Measurements from ENCODE around the gene GPRIN2.
"Not testable (repeated sequence)": the region's sequence is repeated elsewhere in the genome, so short reads cannot be mapped to it uniquely, and the experiment has no call there.

Gene GPRIN2

GRCh38 chr10:46540412-46541016, 15.9 kb downstream of the GPRIN2 start:
- TF ChIP-seq TAF1 (IDR thresholded peaks at IDR 0.05; ENCODE audit: borderline replicate concordance, low read depth, low read length) (no peak), POLR2A (IDR thresholded peaks at IDR 0.05; ENCODE audit: low read depth, low read length) (no peak), POLR2AphosphoS5 (IDR thresholded peaks at IDR 0.05; ENCODE audit: low read depth, low read length) (no peak)
- no peak for DNase-seq (ENCODE audit: insufficient read length)
- FAIRE-seq = no peak

DNA sequence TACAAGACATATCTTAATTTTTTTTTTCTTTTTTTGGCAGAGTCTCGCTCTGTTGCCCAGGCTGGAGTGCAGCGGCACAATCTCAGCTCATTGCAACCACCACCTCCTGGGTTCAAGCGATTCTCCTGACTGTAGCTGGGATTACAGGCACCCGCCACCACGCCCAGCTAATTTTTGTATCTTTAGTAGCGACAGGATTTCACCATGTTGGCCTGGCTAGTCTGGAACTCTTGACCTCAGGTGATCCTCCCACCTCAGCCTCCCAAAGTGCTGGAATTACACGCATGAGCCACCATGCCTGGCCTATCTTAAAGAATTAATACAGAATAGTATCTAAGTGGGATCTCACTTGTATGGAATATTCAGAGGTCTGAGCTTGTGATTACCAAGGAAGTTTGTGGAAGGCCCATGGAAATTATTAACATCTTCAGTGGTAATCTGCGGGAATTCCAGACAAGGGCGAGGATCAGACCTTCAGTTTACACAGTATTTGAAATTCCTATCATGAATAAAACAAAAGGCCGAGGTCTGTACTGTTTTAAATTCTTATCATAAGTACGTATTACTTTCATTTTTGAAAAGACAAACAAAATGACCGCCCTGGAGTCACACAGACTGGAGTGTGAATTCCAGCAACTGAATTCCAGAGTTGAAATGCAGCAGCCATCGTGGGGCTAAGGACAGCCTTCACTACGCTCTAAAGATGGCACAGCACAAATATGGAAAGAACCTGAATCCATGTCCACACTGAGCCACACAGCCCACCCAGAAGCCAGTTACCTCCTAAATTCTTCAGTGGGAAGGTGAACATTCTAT, 16.7 kb downstream of the GPRIN2 start:
- TF ChIP-seq TAF1 (IDR thresholded peaks at IDR 0.05; ENCODE audit: borderline replicate concordance, low read depth, low read length) (no peak), POLR2AphosphoS5 (IDR thresholded peaks at IDR 0.05; ENCODE audit: low read depth, low read length) (no peak), POLR2A (IDR thresholded peaks at IDR 0.05; ENCODE audit: low read depth, low read length) (no peak)
- no peak for DNase-seq (ENCODE audit: insufficient read length)
- FAIRE-seq = no peak

DNA sequence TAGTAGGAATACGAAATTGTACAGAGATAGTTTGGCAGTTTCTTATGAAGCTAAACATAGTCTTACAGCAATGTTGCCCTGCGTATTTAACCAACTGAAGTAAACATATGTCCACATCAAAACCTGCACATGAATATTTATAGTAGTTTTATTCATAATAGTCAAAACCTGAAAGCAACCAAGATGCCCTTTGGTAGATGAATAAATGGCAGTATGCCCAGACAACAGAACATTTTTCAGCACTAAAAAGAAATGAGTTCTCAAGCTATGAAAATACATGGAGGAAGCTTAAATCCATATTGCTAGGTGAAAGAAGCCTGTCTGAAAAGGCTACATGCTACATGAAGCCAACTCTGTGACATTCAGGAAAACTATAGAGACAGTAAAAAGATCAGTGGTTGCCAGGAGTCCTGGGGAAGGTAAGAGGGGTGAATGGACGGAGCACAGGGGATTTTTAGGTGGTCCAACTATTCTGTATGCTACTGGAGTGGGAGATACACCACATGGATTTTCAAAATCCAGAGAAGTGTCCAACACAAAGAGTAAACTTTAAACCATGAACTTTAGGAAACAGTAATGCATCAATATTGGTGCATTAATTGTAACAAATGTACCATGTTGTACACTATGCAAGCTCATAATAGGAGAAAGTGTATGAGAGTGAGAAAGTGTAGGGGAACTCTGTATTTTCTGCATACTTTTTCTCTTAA, 17.6 kb downstream of the GPRIN2 start:
- DNase-seq (ENCODE audit: insufficient read length) (no peak), FAIRE-seq (no peak)
- TF ChIP-seq POLR2A (IDR thresholded peaks at IDR 0.05; ENCODE audit: low read depth, low read length) (no peak), TAF1 (IDR thresholded peaks at IDR 0.05; ENCODE audit: borderline replicate concordance, low read depth, low read length) (no peak), POLR2AphosphoS5 (IDR thresholded peaks at IDR 0.05; ENCODE audit: low read depth, low read length) (no peak)

GRCh38 chr10:46538155-46538554, 18.3 kb downstream of the GPRIN2 start:
- FAIRE-seq = no peak
- TF ChIP-seq TAF1 (IDR thresholded peaks at IDR 0.05; ENCODE audit: borderline replicate concordance, low read depth, low read length) = no peak
- TF ChIP-seq POLR2AphosphoS5 (IDR thresholded peaks at IDR 0.05; ENCODE audit: low read depth, low read length) = no peak
- no peak for TF ChIP-seq POLR2A (IDR thresholded peaks at IDR 0.05; ENCODE audit: low read depth, low read length)
- DNase-seq (ENCODE audit: insufficient read length) = no peak

GRCh38 chr10:46537309-46537708, 19.1 kb downstream of the GPRIN2 start:
- no peak for TF ChIP-seq POLR2AphosphoS5 (IDR thresholded peaks at IDR 0.05; ENCODE audit: low read depth, low read length)
- TF ChIP-seq TAF1 (IDR thresholded peaks at IDR 0.05; ENCODE audit: borderline replicate concordance, low read depth, low read length) = no peak
- DNase-seq (ENCODE audit: insufficient read length) (no peak), FAIRE-seq (no peak)

DNA sequence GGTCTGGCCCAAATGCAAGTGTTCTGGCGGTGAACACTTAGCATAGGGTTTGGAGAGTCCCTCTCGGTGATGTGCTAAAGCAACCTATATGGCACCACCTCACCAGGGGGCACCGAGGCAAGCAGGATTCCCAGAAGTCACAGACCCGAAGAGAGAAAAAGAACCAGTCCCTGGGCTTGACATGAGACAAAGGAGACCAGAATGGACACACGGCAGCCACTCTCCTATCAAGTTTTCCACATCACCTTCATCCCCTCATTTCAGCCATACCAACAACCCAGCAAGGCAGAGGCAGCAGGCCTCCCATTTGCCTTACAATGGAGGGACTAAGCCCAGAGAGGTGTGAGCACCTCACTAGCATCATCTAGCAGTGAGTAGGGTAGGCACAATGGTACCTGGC, 19.7 kb downstream of the GPRIN2 start:
- no peak for FAIRE-seq
- TF ChIP-seq POLR2A (IDR thresholded peaks at IDR 0.05; ENCODE audit: low read depth, low read length) = no peak
- no peak for TF ChIP-seq TAF1 (IDR thresholded peaks at IDR 0.05; ENCODE audit: borderline replicate concordance, low read depth, low read length)
- TF ChIP-seq POLR2AphosphoS5 (IDR thresholded peaks at IDR 0.05; ENCODE audit: low read depth, low read length) = no peak
- no peak for DNase-seq (ENCODE audit: insufficient read length)

GRCh38 chr10:46536171-46536570, 20.3 kb downstream of the GPRIN2 start:
- no peak for FAIRE-seq
- no peak for DNase-seq (ENCODE audit: insufficient read length)
- TF ChIP-seq TAF1 (IDR thresholded peaks at IDR 0.05; ENCODE audit: borderline replicate concordance, low read depth, low read length) (no peak), POLR2AphosphoS5 (IDR thresholded peaks at IDR 0.05; ENCODE audit: low read depth, low read length) (no peak), POLR2A (IDR thresholded peaks at IDR 0.05; ENCODE audit: low read depth, low read length) (no peak)

DNA sequence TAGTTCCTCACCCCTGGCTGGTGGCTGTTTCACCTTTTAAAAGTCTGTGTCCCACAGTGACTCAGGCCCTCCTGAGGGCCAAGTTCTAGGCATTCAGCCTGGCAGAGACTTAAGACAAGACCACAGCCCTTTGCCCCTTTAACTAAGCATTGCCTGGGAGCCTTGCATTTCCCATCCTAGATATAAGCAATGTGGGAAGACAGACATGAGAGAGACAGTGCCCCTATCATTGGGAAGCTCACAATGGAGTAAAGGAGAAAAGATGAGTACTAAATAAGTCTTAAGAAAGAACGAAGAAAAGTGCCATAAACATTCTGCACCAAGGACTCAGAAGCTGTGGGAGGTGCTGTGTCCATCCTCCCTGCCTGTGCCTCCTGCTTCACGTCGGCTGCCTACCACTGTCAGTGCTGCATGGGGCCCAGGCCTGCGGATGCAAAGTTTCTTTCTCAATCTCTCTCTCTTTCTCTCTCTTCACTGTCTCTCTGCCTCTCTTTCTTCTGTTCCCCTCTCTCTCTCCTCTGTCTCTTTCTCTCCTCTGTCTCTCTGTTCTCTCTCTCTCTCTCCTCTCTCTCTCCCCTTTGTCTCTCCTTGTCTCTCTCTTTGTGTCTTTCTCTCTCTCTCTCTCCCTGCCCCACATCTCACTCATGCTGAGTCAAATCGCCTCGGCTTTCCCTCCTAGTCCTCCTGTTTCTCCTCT, 21.5 kb downstream of the GPRIN2 start:
- FAIRE-seq = no peak
- no peak for DNase-seq (ENCODE audit: insufficient read length)
- TF ChIP-seq POLR2A (IDR thresholded peaks at IDR 0.05; ENCODE audit: low read depth, low read length) (no peak), POLR2AphosphoS5 (IDR thresholded peaks at IDR 0.05; ENCODE audit: low read depth, low read length) (no peak), TAF1 (IDR thresholded peaks at IDR 0.05; ENCODE audit: borderline replicate concordance, low read depth, low read length) (no peak)

GRCh38 chr10:46532256-46532655, 24.2 kb downstream of the GPRIN2 start:
- DNase-seq (ENCODE audit: insufficient read length); FAIRE-seq: not testable (repeated sequence)

GRCh38 chr10:46530249-46531186, 25.9 kb downstream of the GPRIN2 start:
- FAIRE-seq = no peak
- DNase-seq (ENCODE audit: insufficient read length) = no peak
- TF ChIP-seq TAF1 (IDR thresholded peaks at IDR 0.05; ENCODE audit: borderline replicate concordance, low read depth, low read length) = no peak
- no peak for TF ChIP-seq POLR2A (IDR thresholded peaks at IDR 0.05; ENCODE audit: low read depth, low read length)
- no peak for TF ChIP-seq POLR2AphosphoS5 (IDR thresholded peaks at IDR 0.05; ENCODE audit: low read depth, low read length)

DNA sequence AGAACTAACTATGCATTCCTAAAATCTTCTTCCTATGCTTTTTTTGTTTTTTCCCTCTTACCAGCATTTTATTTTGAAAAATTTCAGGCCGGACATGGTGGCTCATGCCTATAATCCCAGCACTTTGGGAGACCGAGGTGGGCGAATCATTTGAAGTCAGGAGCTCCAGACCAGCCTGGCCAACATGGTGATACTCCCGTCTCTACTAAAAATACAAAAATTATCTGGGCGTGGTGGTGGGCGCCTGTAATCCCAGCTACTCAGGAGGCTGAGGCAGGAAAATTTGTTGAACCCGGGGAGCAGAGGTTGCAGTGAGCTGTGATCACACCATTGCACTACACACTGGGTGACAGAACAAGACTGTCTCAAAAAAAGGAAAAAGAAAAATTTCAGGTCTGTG, 26.7 kb downstream of the GPRIN2 start:
- FAIRE-seq; DNase-seq (ENCODE audit: insufficient read length): not testable (repeated sequence)
